NCI-H2107 treated with DMSO at 0.1 percent for 48 hours (cell line): ENCODE results near the gene HOXB7.

ENCODE experiments used
- DNase-seq: peaks from one replicate; lab custom pipeline; 2025; ENCODE audit not compliant: unreplicated experiment; lab: John Stamatoyannopoulos, UW

The HOXB7 gene

DNA sequence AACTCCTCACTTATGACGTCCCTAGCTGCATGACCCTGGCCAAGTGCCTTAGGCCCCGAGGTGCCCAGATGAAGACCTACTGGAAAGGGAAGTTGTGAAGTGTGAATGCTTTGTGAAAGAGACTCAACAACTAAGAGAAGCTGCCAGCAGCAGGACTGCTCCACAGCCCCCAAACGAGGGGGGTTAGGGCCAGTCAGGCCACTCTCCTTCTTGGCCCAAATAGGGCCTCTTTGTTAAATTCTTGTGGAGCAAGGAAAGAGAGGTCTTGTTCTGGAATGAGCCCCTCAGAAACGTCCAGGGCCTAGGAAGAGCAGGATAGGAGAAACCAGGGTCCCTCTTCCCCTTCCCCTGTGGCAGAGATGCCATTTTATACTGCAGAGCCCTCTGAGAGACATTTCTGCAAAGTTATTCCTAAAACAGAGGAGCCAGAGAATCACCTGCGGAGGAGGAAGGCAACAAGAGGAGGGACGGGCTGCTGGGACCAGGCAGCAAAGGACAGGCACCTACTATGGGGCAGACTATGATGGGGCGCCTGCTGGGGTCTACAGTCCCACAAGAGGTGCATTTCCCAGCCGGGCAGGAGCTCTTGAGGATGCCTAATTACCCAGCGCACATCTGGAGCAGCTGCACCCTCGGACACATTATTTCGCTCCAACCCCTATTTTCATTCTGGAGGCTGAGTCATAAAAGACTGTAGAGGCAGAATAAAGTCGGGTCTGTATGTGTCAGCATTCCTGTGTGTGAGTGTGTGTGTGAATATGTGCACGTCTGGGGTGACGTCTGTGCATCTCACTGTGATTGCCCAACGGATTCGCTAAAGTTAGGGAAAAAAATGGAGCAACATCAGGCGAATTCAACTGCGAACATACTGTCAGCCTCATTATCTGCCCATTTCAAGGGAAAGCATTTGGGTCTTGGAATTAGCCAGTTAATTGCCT is 26.8 kb upstream of the HOXB7 start:
- DNase-seq, result no peak

GRCh38 chr17:48636177-48637018 is 25.6 kb upstream of the HOXB7 start:
- peak; percentile 28 for DNase-seq

- no peak for DNase-seq
Measured at GRCh38 chr17:48634493-48635208, 23.8 kb upstream of the HOXB7 start.

- no peak for DNase-seq
Measured at GRCh38 chr17:48633266-48633677, 22.5 kb upstream of the HOXB7 start.

- no peak for DNase-seq
Measured at GRCh38 chr17:48632579-48633265, 21.9 kb upstream of the HOXB7 start.

DNA sequence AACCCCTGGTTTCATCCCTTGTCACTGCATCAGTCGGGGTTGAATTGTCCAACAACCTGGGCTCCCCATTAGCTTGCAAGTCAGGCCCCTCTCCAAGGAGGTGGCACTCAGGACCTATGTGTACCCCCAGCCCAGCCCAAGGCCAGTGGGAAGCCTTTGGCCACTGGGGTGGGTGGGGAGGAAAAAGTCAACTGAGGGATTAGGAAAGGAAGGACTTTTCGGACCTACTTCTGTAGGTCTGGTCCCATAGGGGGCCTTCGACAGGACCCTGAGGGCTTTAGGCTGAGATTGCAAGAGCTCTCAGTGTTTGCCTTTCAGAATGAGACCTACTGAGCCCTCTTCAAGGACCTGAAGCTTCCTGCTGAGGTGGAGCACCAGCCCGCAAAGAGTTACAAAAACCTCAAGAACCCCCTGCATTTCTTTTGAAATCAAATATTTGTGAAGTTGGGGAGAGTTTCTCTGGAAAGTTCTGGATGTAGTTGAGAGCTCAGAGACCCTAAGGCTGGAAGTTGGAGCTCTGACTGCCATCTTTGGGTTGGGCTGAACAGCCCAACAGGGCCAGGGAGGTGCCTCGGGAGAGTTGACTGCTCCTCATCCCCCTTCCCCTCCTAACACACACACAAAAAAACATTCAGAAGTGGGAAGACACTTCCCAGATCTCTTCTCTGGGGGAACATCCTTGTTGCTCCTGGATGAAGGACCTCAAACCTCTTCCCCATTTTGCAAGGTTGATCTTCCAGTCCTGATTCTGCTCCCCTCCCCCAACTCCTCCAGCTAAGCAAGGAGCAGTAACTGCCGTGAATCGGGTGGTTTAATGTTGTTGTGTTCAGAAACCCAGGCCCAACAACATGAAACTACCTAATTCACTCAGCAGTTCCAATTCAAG is 21.1 kb upstream of the HOXB7 start:
- no peak for DNase-seq

DNA sequence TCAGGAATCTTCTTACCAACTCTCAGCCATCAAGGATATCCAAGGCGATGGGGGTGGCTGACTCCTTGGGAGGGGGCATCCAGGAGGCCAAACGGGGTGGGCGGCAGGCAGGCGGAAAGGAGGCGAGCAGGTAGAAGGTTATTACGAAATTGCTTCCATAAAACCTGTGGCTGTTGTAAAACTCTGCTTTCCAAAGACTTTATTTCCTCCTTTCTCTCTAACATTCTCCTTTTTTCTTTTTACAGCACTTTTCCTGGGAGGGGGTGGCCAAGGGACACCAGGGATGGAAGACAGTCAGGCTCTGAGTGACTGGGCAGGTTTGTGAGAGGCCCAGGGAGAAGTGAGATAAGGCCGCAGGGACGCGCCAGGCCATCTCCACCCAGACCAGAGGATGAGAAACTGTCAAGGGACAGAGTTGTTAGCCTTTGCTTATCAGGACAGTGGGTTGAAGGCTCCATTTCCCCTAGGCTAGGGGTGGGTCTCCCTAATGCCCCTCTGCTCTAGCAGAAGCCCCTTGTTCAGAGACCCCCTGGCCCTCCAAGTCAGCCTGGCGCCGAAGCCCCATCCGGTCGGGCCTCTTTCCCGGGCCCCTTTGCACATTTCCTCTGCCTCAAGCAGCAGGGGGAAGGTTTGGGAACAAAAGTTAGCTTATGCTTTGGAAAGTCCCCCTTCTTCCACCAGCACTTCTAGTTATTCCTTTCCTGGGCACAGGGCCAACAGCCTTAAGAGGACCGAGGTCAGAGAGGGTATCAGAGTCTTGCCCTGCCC is 20.3 kb upstream of the HOXB7 start:
- DNase-seq, result no peak

GRCh38 chr17:48630009-48630924 is 19.4 kb upstream of the HOXB7 start:
- DNase-seq, result no peak

GRCh38 chr17:48629411-48629759 is 18.6 kb upstream of the HOXB7 start:
- no peak for DNase-seq

DNA sequence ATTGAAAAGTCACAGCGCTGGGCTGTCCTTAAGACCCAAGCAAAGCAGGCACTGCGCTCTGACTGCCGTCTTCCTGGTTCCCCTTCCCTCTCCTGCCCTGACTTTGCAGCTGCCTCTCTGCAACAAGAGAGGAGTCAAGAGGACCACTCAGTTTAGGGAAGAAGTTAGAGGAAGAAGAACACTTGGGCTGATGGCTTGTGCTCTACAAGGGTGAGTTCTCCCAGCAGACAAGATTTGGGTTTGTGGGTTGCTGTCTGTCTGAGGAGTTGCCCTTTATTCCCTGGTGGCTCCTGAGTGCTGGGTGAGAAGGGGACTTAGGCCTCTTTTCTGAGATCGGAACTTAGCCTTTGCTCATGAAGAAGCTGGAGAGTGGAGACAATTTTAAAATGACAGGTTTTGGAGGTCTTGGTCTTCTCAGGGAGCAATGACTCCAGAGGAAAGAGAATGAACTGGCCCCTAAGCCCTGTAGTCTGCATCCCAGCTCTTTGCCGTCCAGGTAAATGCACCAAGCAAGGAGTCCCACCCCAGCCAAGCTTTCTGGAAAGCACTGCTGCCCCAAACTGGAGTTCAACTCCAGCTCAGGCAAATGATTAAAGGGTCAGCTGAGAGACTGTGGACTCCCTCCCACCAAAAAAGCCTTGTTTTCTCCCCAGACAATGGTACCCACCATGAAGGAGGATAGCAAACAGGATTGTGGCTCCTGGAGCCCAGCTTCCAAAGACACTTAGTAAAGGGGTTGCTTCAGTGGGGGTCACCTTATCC is 18.0 kb upstream of the HOXB7 start:
- DNase-seq, result no peak

- DNase-seq, result no peak
Measured at GRCh38 chr17:48627623-48628521, 17.1 kb upstream of the HOXB7 start.

- DNase-seq, result no peak
Measured at GRCh38 chr17:48627118-48627597, 16.3 kb upstream of the HOXB7 start.

GRCh38 chr17:48626245-48627117 is 15.7 kb upstream of the HOXB7 start, which contains the start of gene HOXB9:
Gene HOXB9 (minus strand): TSS chr17:48626358. CDS start chr17:48626269, 89 bp downstream.
- DNase-seq, result no peak

DNA sequence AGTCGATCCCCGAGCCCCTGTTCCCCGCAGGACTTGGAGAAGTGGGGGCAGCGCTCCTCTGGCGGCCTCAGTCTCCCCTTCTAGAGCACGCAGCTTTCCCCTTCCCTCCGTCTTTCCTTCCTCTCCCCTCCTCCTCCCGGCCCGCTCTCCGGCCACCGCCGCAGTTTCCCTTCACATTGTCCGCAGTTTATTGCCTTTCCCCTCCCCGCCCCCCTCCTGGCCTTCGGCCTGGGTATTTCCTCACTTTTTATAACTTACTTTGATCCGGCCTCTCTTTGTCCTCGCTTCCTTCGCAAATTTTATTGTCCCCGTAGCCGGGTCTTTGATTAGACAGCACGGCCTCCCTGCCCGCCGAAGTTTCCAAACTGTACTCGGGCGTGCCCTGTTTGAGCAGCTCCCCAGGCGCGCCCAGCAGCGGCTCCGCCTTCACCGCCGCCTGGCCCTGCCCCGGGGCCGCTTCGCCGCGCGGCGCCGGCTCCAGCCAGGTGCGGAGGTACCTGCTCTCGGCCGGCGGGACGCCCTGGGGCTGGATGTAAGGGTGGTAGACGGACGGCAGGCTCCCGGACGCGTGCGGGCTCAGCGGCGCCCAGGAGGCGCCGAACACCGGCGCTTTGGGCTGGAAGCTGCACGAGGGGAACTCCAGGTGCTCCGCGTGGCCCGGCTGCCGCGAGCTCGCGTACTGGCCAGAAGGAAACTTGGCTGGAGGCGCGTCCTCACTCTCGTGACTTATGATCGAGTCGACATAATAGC is 14.9 kb upstream of the HOXB7 start:
- DNase-seq, result no peak
